HG02759 (cell line): Measurements from ENCODE around the gene DNMT3A.

Experiments used
- ATAC-seq: cut with Tn5 transposase; IDR thresholded peaks from one replicate; pipeline ENCODE4 v1.9.1; 2021; ENCODE audit warnings: mild to moderate bottlenecking, moderate library complexity; ENCODE audit not compliant: unreplicated experiment

The DNMT3A gene

DNA sequence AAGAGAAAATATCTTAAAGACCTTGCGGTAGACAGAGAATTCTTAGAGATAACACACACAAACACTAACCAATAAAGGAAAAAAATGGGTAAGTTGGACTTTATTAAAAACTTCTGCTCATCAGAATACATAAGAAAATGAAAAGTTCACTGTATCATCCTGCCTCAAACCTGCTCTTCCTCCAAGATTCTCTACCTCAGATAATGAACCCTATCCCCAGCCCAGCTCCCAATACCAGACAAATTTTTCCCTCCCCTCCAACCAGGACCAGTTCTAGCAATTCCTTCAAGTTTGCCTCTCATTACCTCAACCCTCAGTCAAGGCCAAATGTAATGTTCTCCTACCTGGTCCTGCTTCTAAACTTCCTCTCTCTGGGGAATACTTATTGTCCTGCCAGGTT, 79.4 kb downstream of the DNMT3A start:
- ATAC-seq: no peak

- ATAC-seq: no peak
Observed at GRCh38 chr2:25259737-25260124, 82.0 kb downstream of the DNMT3A start.

DNA sequence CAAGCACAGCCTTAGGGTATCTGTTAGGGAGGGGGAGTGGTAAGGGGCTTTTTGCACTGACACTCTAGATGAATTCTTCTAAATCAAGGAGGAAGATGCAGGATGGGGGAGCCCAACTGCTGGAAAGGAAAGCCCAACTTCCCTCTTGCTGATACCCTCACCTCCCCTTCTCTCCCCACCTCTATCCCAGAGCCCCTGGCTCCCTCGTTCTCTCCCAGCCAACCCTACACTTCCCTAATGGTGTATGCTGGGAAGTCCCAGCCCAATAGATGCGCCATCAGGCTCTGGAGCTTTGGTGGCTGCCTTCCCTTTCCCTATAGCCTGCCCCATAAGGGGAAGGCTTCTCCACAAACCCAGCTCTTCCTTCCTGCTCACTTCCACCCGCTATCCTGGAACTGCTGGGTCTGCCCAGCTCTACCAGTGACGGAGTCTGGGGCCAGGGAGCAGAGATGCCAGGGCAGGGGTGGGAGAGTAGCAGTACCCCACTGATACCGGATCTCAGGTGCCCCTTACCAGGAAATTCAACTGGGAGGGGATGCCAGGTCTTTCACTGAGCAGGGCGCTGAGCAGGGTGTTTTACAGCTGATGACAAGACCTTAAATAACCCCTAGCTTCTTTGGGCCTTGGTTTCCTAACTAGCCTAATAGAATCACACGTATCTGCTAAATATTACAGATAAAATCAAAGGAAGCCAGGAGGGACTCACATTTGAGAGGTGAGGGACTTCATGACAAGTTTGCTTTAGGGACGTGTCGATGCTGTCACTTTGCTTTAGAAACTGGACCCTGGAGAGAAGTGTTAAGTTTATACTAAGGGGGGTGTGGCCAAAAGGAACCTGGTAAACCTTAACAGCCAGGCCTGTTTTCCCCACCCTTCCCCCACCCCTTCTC, 82.6 kb downstream of the DNMT3A start:
- no peak for ATAC-seq

DNA sequence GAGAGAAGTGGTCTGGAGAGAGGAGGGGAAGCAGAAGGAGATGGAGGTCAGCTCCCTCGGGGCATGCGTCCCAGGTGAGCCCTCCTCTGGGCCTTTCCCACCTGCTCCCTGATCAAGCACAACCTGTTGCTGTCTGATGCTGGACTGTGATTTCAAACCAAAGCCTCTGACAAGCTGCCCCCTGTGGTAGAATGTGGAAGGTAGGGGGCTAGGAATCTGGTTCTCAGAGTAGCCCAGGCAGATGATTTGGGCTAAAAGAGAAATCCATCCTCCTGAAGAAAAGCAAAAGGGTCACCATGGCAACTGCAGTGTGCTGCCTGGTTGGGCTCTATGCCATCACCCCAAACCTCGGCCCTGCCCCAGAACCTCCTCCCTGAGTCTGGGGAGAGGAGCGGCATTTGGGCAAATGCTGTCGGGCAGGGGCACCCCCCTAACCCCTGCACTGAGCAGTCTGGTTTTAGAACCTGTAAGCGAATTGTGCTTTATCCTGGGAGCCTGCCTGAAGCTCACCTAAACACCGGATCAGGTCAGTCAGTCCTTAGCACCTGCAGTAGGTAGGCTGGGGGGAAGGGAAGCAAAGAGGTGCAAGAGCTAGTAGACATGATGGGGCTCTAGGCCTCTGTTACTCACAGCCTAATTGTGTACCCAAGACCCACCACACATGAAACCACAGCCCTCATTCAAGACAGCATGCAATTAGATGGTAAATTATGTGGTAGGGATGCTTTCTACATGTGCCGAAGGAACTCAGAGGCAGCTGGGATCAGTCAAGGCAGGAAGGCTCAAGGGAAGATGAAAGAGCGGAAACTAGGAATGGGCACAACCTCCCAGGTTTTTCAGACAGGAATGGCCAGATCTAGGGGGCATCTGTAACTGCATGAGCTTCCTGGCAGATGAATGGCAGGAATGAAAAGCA, 83.5 kb downstream of the DNMT3A start:
- no peak for ATAC-seq

- no peak for ATAC-seq
Observed at GRCh38 chr2:25257032-25257552, 84.6 kb downstream of the DNMT3A start.

GRCh38 chr2:25256488-25256875, 85.2 kb downstream of the DNMT3A start:
- no peak for ATAC-seq

GRCh38 chr2:25255745-25256487, 85.8 kb downstream of the DNMT3A start:
- no peak for ATAC-seq

GRCh38 chr2:25254961-25255360, 86.8 kb downstream of the DNMT3A start:
- ATAC-seq: no peak

GRCh38 chr2:25253153-25253626, 88.5 kb downstream of the DNMT3A start:
- ATAC-seq: no peak

- peak; percentile 57 for ATAC-seq
Observed at GRCh38 chr2:25252291-25253152, 89.2 kb downstream of the DNMT3A start.

- peak; percentile 41 for ATAC-seq
Observed at GRCh38 chr2:25251422-25252273, 90.1 kb downstream of the DNMT3A start.

GRCh38 chr2:25251071-25251421, 90.7 kb downstream of the DNMT3A start:
- no peak for ATAC-seq

GRCh38 chr2:25250331-25251070, 91.2 kb downstream of the DNMT3A start:
- no peak for ATAC-seq

DNA sequence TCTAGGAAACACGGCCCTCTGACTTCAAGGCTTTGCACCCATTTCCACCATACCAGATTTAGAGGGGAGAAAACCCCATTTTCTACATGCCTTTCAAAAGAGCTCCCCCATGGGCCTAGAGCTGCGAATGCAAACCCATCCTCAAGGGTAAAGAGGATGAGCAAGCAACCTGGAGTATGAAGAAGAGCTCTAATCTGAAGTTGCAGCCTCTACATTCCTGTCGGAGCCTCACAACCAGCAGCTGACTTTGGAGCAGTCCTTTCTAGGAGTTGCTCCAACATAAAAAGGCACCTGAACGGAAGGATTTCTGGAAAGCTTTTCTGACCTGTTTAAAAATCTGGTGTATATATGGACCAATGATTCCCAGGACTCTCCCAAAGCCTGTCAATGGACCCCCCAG, 91.9 kb downstream of the DNMT3A start:
- no peak for ATAC-seq

DNA sequence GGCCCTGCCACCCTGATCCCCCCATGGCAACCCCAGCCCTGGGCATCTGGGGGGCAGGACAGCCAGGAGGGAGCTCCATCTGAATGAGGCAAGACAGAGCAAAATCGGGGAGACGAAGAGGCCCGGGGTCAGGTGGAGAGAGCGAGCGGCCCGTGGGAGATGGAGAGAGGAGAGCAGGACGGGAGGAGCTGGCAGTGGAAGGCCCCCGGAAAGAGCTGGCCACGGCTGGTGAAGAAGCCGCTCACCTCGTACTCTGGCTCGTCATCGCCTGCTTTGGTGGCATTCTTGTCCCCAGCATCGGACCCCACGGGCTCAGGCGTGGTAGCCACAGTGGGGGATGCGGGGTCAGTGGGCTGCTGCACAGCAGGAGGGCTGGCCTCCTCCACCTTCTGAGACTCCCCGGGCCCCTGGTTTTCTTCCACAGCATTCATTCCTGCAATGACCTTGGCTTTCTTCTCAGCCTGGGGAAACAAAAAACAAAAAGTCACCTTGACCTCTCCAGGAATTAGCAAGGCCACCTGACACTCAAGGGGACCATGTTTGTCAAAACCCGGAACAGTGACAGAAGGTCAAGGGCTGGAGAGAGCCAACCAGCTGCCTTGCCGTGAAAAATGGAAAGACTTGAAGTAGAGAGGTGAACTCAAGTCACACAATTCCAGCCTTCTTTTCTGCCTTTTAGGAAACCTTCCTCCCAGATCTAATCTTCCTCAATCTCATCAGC, 93.8 kb downstream of the DNMT3A start:
- ATAC-seq: no peak

DNA sequence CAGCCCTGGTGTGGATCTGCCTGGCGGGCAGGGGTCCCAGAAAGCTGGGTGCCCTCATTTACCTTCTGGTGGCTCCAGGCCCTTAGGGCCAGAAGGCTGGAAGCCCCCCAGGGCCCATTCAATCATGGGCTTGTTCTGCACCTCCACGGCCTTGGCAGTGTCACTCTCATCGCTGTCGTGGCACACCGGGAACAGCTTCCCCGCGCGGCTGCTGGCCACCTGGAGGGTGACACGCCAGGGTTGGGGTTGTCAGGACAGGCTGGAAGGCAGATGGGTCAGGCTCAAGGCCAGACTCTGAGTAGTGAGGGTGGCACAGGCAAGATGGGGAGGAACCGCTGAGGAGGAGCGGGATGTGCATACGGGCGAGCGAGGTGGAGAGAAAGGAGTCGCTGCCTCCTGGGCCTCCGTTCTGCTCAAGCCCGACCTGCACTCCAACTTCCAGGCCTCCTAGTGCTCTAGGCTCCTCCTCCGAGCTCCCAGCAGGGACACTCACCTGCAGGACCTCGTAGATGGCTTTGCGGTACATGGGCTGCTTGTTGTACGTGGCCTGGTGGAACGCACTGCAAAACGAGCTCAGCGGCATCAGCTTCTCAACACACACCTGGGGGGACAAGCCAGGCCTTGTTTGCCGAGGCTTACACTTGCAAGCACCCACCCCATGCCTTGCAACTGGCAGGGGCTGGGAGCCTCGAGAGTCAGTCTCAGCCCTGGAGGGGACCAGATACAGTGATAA, 95.0 kb downstream of the DNMT3A start:
- no peak for ATAC-seq

GRCh38 chr2:25246001-25246400, 95.7 kb downstream of the DNMT3A start:
- no peak for ATAC-seq
